D721Med (cell line): ENCODE data around the gene TLR10.

ENCODE experiments used
- DNase-seq: peaks from one replicate; pipeline ENCODE4 v3.0.0; 2011; ENCODE audit warnings: low spot score; ENCODE audit not compliant: insufficient read length
- FAIRE-seq: peaks from 2 replicates; lab custom pipeline; 2011; peaks lifted over from hg19 to GRCh38; lab: Jason Lieb, UNC
- CTCF ChIP-seq: IDR thresholded peaks from 2 replicates; pipeline ENCODE4 v1.5.1; 2012; ENCODE audit warnings: mild to moderate bottlenecking, control low read depth; ENCODE audit not compliant: insufficient read depth; ENCODE audit errors: missing control alignments

TLR10 gene

GRCh38 chr4:38800961-38801450 is 18.2 kb upstream of the TLR10 start:
- no peak for FAIRE-seq
- no peak for TF ChIP-seq CTCF
- no peak for DNase-seq

GRCh38 chr4:38800366-38800765 is 17.6 kb upstream of the TLR10 start:
- no peak for FAIRE-seq
- no peak for TF ChIP-seq CTCF
- no peak for DNase-seq

- DNase-seq (no peak), FAIRE-seq (no peak)
- TF ChIP-seq CTCF, result no peak
Measured at GRCh38 chr4:38795087-38795486, 12.3 kb upstream of the TLR10 start.

- no peak for DNase-seq
- TF ChIP-seq CTCF, result no peak
- FAIRE-seq, result no peak
Measured at GRCh38 chr4:38794051-38794450, 11.3 kb upstream of the TLR10 start.

GRCh38 chr4:38791010-38791409 is 8.2 kb upstream of the TLR10 start:
- TF ChIP-seq CTCF, result no peak
- DNase-seq, result no peak
- no peak for FAIRE-seq

- no peak for FAIRE-seq
- TF ChIP-seq CTCF, result no peak
- DNase-seq, result no peak
Measured at GRCh38 chr4:38788317-38788716, 5.5 kb upstream of the TLR10 start.

- FAIRE-seq (no peak), DNase-seq (no peak)
- no peak for TF ChIP-seq CTCF
Measured at GRCh38 chr4:38787693-38788092, 4.9 kb upstream of the TLR10 start.
